Lung (tissue), 12 donors: ENCODE measurements around the gene DMRT3. TPM values are rescaled to one million over a fixed set of nuclear protein-coding genes. Genes with fewer than 3 reads are reported as not detected.

ENCODE experiments used
- ATAC-seq: fragments of 200-7000 bp; cut with Tn5 transposase; one replicate; pipeline ENCODE4 v1.9.1; 2020; ENCODE audit warnings: moderate number of reproducible peaks; ENCODE audit not compliant: insufficient read depth, low FRiP score
- DNase-seq, 3 donors: peaks; one replicate each; pipeline ENCODE4 v3.0.0-alpha.2; 2013 to 2017
- H3K27ac ChIP-seq, 2 donors: one replicate each; pipeline ENCODE4 v1.5.1; 2013; ENCODE audit warnings: mild to moderate bottlenecking in 2 of 2, moderate library complexity in 2 of 2, control low read depth in 1 of 2, inconsistent platforms in 1 of 2, low read depth in 1 of 2, low read length in 1 of 2
- H3K27me3 ChIP-seq, 3 donors: one replicate each; pipeline ENCODE4 v1.5.1; 2013; ENCODE audit warnings: low read length in 2 of 3; ENCODE audit not compliant: control insufficient read depth in 3 of 3, insufficient read depth in 3 of 3
- H3K36me3 ChIP-seq, 4 donors: one replicate each; pipeline ENCODE4 v1.5.1; 2013; ENCODE audit warnings: low read length in 4 of 4, mild to moderate bottlenecking in 1 of 4, moderate library complexity in 1 of 4; ENCODE audit not compliant: control insufficient read depth in 4 of 4, insufficient read depth in 4 of 4
- H3K4me1 ChIP-seq, 5 donors: one replicate each; pipeline ENCODE4 v1.5.1; 2013; ENCODE audit warnings: low read length in 5 of 5, mild to moderate bottlenecking in 2 of 5, moderate library complexity in 1 of 5; ENCODE audit not compliant: control insufficient read depth in 5 of 5, insufficient read depth in 5 of 5
- H3K4me3 ChIP-seq: one replicate; pipeline ENCODE4 v1.5.1; 2013; ENCODE audit warnings: mild to moderate bottlenecking, control low read depth, moderate library complexity
- H3K9ac ChIP-seq, 2 donors: one replicate each; pipeline ENCODE4 v1.5.1; 2013; ENCODE audit warnings: low read length in 2 of 2, control low read depth in 1 of 2; ENCODE audit not compliant: insufficient read depth in 1 of 2
- H3K9me3 ChIP-seq, 4 donors: one replicate each; pipeline ENCODE4 v1.5.1; 2013; ENCODE audit warnings: low read length in 3 of 4, mild to moderate bottlenecking in 1 of 4, moderate library complexity in 1 of 4; ENCODE audit not compliant: control insufficient read depth in 4 of 4, insufficient read depth in 3 of 4
- CTCF ChIP-seq: IDR thresholded peaks from 2 replicates; pipeline ENCODE4 v1.5.1; 2012; ENCODE audit warnings: mild to moderate bottlenecking; ENCODE audit errors: control extremely low read depth, extremely low read depth
- WGBS, 2 donors: extraction: QIAGEN DNeasy Blood & Tissue Kit; methylation state at CpG; one replicate each; pipeline ENCODE4 v1.1.7; 2013; 5-methylcytosine and 5-hydroxymethylcytosine counted together
- polyA plus RNA-seq, 2 donors: library from polyadenylated mRNA; stranded (reverse); fragments of 200-250 nt; gene quantifications; one replicate each; pipeline ENCODE4 v1.2.1, GENCODE V29; 2013
- total RNA-seq, 2 donors: library from RNA; depleted of rRNA in 1 of 2; stranded (reverse); fragments of >200 nt in 1 of 2; gene quantifications; one replicate each; pipeline ENCODE4 v1.2.1, GENCODE V29; 2014 to 2021
- donor health status: control.
- donor health status: control.
- donor health status: Bipolar disorder and iron deficiency.
- donor health status: healthy.
- donor health status: DM: yes; HTN: yes; CAD: no.

The DMRT3 gene
- total and polyA plus RNA-seq, 4 donors, result 0.13 to 0.20 TPM; not detected in 2

GRCh38 chr9:942805-943580 lies 33.5 kb upstream of the DMRT3 start:
- H3K36me3 ChIP-seq, result no peaks in the 10 kb centered on the region
- no peak overlapping the region for H3K9ac ChIP-seq
- H3K9me3 ChIP-seq, result no peaks in the 10 kb centered on the region
- ATAC-seq, result no peak
- TF ChIP-seq CTCF, result no peak
- no peak overlapping the region for H3K4me3 ChIP-seq
- WGBS, 2 donors, result 67 to 68% methylated on average over 6 of the region's 6 CpGs
- DNase-seq, result no peak
- peaks cover 0 to 16% (median 3%) of the 10 kb centered on the region in 3 donors for H3K27me3 ChIP-seq
- no peaks in the 10 kb centered on the region for H3K4me1 ChIP-seq
- H3K27ac ChIP-seq, result no peak overlapping the region

GRCh38 chr9:947985-948384 lies 28.5 kb upstream of the DMRT3 start:
- no peak for TF ChIP-seq CTCF
- H3K9me3 ChIP-seq, result no peaks in the 10 kb centered on the region
- H3K36me3 ChIP-seq, result no peaks in the 10 kb centered on the region
- H3K4me1 ChIP-seq, result no peaks in the 10 kb centered on the region
- H3K27me3 ChIP-seq, result peaks cover 0 to 49% (median 20%) of the 10 kb centered on the region in 3 donors
- DNase-seq (no peak), ATAC-seq (no peak)
- H3K4me3 ChIP-seq, result no peak overlapping the region
- no peak overlapping the region for H3K9ac ChIP-seq
- 79 to 86% methylated on average over 3 of the region's 3 CpGs for WGBS, 2 donors
- no peak overlapping the region for H3K27ac ChIP-seq

- Histone ChIP-seq H3K9me3 (no peaks in the 10 kb centered on the region), H3K36me3 (no peaks in the 10 kb centered on the region), H3K4me3 (no peak overlapping the region), H3K27me3 (peaks cover 0 to 44% (median 20%) of the 10 kb centered on the region in 3 donors), H3K27ac (no peak overlapping the region), H3K4me1 (no peaks in the 10 kb centered on the region), H3K9ac (no peak overlapping the region)
- ATAC-seq (peak; percentile 69), DNase-seq (peak; percentile 49 to 82 (median 53))
- 71 to 84% methylated on average over 7 of the region's 7 CpGs for WGBS, 2 donors
- TF ChIP-seq CTCF, result no peak
These were observed 28.0 kb upstream of the DMRT3 start for GRCh38 chr9:948497-948896.
